AG08396 (cell line): ENCODE results near the gene CDH8.
"Not testable (repeated sequence)": the region's sequence is repeated elsewhere in the genome, so short reads cannot be mapped to it uniquely, and the experiment has no call there.

ENCODE experiments used
- DNase-seq: peaks from one replicate; pipeline ENCODE4 v3.0.0; 2012; ENCODE audit warnings: low spot score, mixed read lengths

CDH8 gene

DNA sequence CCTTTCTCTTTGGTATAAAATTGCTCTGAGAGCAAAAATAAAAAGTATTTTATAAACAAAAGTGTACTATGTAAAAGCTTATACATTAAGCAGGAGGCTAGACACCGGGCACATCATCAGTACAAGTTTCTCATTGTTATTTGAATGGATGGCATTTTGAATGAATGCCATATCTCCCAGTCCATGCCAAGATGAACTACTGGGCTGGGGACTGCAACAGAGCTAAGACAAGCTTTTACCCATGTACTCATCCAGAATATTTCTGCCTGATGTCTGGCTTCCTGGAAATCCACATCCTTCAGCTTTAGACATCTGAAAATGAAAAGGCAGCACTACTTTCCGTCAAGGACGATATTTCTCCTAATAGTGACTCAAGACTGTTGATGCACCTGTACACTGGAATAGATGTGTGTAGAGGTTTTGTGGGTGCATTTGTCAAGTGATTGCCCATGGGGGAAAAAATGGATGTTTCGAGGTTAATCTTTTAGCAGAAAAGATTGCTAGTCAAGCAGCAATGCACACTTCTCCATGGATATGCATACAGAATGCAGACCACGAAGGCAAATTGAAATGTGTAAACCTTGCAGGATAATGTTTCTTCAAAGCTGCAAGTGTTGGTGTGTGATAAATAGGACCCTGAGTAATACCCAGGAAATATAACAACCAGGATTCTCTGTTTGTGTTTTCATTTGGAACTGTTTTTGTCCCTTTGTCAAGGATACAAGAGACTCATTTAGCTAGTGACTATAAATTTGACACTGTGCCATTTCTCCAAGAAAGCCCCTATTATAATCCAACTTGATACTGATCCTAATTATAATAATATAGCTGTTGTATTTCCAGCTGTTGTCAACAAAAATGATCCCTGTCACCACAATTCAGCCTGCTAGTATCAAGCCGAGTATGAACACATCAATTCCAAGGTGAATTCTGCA, 173.8 kb downstream of the CDH8 start:
- no peak for DNase-seq

GRCh38 chr16:61858988-61859387, 177.2 kb downstream of the CDH8 start:
- DNase-seq: no peak

GRCh38 chr16:61842666-61843065, 193.6 kb downstream of the CDH8 start:
- no peak for DNase-seq

DNA sequence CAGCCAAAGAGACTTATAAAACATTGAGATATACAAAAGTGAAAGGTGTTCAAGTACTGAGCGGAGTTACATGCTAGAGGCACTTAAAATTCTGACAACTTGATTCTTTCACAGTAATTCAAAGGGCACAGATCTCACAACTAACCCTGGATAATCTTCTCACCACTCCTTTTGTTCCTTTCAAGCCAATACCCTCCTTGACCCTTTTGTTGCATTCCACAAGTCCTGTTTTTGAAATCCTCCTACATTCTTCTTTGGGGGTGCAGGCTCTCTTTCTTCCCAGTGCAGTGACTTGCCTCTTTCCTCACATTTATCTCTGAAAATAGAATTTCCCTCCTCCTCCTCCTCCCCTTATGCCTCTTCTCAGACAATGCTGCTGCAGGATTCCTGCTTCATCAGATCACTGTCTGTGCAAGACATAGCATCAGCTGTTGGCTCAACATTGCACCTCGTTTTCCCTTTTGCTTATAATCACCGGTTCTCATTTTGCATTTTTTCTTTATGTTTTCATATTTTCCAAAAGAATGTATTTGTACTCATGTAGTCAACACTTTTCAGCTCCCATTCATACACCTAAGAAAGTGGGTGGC, 199.3 kb downstream of the CDH8 start:
- no peak for DNase-seq

- DNase-seq: no peak
Measured at GRCh38 chr16:61834082-61834481, 202.2 kb downstream of the CDH8 start.

GRCh38 chr16:61831351-61831917, 204.8 kb downstream of the CDH8 start:
- no peak for DNase-seq

DNA sequence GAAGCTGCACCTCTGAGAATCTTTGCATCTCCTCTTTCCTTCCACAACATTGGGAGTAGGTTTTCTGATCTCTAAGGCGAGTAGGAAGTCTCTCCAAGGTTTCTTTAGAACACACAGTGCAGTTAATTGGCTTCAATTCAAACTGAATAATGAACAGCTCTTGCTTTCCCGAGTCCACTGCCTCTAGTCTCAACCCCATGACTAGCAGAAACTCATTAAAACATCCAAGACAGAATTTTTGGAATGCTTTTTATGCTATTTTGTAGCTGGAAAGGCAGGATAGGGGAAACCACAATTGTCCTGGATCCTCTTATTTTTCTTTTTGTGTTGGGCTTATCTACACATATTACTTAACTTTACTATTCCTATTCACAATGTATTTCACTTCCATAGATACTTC, 206.6 kb downstream of the CDH8 start:
- DNase-seq: no peak

DNA sequence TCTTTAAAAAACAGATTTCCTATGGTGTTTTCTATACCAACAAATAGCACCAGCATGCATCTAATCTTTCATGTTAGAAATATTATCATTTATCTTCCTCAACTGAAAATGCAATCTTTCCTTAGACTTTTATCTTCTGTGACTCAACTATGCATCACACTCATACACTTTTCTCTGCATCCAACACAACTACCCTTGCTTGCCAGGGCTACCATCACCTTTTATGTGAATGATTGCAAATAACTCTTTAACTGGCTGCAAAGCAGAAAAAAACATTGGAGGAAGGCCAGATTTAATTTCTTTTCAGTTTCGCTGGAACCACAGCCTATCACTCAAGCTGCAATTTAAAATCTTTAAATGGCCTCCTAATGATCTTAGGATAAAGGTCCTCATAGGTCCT, 212.9 kb downstream of the CDH8 start:
- DNase-seq: no peak

DNA sequence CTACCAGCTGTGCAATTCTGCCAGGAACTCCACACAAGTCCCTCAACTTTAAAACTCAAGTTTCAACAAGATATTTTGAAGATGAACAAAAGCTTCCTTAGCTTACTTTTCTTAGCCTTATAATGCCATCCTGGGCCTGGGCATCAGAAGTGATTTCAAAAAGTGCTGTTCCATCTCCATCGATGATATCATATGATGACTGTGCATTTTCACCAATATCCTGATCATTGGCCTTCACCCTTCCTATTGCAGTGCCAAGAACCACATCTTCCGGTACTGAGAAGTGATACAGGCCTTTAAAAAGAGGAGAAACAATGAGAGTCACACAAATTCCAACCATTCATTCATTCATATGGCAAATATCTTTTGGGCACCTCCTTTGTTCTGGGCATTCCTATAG, 215.4 kb downstream of the CDH8 start:
- no peak for DNase-seq

GRCh38 chr16:61820398-61820797, 215.8 kb downstream of the CDH8 start:
- DNase-seq: no peak

GRCh38 chr16:61818850-61819249, 217.4 kb downstream of the CDH8 start:
- no peak for DNase-seq

DNA sequence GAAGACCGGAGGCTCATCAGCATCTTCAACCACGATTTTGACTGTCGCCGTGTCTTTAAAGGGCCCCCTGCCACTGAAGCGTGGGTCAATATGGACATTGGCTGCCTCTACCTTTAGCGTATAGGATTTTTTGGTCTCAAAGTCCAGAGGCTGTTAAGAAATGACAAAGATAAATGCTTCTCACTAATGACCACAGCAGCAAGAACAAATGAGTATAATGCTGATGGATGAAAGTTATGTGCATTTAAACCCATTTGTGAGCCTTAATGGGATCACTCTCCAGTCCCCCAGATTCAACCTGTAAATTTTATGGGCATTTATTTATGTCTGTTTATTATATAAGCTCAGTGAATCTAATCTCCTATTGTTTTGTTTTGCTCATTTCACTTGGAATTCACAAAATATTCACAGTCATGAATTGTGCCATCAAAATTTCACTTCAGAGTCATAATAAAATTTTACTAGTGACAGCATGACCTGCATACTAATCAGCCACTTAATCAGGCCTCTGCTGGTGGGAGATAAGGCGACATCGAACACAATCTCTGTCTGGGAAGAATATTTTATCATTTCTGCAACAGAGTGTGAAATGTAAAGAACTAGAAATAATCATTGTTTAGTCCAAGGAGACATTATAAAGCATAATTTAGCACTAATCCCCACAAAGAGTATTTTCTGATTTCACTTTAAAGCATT, 218.5 kb downstream of the CDH8 start:
- DNase-seq: no peak

DNA sequence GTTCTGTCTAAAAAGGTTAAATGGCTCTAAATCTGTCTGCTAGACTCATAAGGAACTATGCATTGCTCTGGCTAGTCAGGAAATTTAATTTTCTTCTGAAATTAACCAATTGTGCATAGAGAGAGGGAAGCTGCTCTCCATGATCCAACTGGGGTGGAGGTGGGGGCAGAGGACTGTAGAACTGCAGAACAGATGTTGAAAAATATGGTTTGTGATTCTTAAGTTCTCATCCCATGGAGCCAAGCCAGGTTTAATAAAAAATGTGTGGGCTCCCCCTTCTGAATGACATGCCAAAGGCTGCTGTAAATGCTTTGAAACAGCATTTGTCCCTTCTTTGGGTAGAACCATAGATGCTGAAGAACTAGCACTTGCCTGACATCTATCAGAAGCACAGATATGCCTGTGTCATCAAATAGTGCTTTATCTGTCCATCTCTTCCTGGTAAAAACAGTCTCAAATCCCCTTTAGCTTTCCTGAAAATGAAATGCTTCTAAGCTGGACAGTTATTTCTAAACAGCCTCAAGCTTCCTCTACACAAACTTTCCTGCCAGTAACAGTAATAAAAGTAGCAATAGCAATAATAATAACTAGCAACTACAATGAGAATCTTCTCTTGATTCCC, 221.4 kb downstream of the CDH8 start:
- no peak for DNase-seq

DNA sequence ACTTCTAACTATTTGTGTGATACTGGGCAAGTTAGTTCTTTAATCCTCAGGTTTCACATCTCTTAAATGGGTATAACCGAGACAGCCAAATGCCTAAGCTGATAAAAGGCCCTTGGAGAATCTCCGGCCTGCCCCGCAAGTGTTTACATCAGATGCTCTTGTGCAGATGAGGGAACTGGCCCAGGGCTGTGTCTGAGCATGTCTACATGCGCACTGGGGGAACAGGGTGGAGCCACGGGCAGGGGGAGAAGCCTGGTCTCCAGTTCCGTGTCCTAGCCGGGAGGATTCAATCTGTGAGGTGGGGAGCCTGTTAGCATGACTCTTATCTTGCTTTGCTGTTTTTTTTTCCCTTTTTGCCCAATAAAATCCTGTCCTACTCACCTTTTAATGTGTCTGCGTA, 222.9 kb downstream of the CDH8 start:
- no peak for DNase-seq

DNA sequence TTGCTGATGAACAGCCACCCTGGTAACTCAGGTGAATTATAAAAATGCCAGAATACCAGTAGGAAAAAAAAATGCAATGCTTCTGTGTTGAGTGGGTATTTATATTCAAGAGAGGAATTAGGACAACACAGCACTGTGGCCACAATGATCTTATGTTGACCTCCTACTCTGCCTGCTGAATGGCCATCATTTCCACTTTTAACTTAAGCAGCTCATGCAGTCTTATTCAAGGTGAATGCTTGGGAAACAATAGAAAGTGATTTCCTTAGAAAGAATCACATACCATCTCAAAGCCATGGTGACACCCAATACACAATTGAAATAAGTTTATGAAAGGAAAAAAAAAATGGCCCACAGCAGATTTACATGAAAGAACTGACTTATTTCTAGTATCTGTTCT, 224.0 kb downstream of the CDH8 start:
- DNase-seq: no peak

DNA sequence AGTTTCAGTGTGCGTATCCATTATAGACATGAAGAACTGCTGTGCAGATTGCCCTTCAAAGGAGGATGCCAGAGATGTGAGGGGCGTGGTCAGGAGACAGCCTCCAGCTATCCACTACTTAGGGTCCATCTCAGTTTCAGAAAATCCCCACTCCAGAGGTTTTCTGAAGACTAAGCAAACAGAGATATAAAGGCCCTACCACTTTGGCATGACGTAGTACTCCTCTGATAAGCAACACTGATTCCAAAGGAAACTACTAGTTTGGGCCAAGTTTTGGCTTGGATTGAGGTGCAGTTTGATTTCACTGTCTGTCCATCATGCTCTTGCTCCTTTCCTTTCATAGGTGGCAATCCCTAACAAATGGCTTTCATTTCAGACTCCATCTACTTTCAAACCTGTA, 228.7 kb downstream of the CDH8 start:
- no peak for DNase-seq

- DNase-seq: not testable (repeated sequence)
Measured at GRCh38 chr16:61801217-61801616, 235.0 kb downstream of the CDH8 start.

DNA sequence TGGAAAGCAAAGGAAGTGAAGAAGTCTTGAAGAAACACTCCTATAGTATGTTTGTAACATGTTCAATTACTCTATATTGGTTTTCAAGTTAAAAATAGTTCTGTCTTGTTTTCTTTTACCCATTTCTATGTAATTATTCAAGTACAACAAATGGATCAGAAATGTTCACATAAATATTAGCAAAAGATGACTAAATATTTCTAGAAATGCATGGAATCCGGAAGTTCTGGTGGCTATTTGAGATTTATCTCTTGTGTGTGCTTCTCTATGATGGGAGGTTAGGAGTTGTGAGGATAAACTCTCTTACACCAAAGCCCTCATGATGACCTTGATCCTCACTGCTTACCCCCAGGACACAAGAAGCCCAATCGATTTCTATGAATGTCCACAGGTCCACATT, 237.5 kb downstream of the CDH8 start:
- no peak for DNase-seq

DNA sequence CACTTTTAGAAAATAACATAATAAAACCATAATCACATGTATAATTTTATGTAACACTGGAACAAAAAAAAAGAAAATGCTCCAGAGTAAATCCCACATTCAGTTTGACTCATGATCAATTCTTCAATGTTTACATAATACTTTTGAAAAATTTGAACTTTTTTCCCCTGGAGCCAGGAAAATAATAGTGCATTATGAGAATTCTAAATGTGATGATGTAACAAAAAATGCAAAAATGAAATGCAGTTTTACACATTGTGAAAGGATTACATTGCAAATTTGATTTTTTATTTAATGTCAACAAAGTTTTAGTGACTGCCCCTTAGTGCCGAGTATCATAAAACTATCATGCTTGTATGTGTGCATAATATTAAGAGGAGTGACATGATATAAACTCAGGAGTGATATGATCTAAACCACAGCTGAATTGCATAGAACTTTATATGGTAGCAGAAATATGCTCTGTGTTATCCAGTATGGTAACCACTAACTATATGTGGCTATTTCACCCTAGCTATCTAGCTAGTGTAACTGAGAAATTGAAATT, 238.2 kb downstream of the CDH8 start:
- DNase-seq: no peak

DNA sequence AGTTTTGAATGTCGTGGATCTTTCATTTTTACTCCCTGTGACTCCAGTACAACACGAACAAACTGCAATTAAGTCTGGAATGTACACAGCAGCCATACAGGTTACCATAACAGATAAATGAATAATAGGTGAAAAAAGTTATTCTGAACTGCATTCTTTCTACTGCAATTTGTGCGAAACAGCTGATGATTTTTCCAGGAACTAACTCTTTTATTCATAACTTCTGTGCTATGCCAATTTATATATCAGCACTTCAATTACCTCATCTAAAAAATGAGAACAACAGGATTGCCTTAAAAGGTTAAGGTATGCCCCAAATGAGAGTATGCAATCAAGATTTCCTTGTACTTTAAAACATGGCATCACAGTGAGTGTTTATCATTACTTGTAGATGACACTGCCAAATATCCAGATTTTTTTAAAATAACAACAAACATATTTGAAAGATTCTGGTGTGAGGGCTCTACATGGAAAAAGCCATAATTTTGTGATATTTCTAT, 238.9 kb downstream of the CDH8 start:
- DNase-seq: no peak

- DNase-seq: no peak
Measured at GRCh38 chr16:61792194-61792909, 243.9 kb downstream of the CDH8 start.
